ENCODE results near the gene PSMB11.
"Not testable (repeated sequence)": the region's sequence is repeated elsewhere in the genome, so short reads cannot be mapped to it uniquely, and the experiment has no call there.

The PSMB11 gene

GRCh38 chr14:23013749-23014054 is 28.3 kb upstream of the PSMB11 start:
- not testable (repeated sequence) for DNase-seq (ENCODE audit: low read depth)

- DNase-seq (ENCODE audit: low read depth) = no peak
Measured at GRCh38 chr14:23015618-23016017, 26.4 kb upstream of the PSMB11 start.

- no peak for DNase-seq (ENCODE audit: low read depth)
Measured at GRCh38 chr14:23017091-23017490, 24.9 kb upstream of the PSMB11 start.

GRCh38 chr14:23018107-23018506 is 23.9 kb upstream of the PSMB11 start:
- DNase-seq (ENCODE audit: low read depth) = no peak

- DNase-seq (ENCODE audit: low read depth) = no peak
Measured at GRCh38 chr14:23020143-23021128, 21.6 kb upstream of the PSMB11 start.

GRCh38 chr14:23021434-23021833 is 20.6 kb upstream of the PSMB11 start:
- DNase-seq (ENCODE audit: low read depth) = no peak

- no peak for DNase-seq (ENCODE audit: low read depth)
Measured at GRCh38 chr14:23021889-23022442, 20.0 kb upstream of the PSMB11 start.

GRCh38 chr14:23023022-23023794 is 18.8 kb upstream of the PSMB11 start:
- DNase-seq (ENCODE audit: low read depth) = no peak

- DNase-seq (ENCODE audit: low read depth) = no peak
Measured at GRCh38 chr14:23023795-23024152, 18.2 kb upstream of the PSMB11 start.

GRCh38 chr14:23024612-23025075 is 17.4 kb upstream of the PSMB11 start:
- no peak for DNase-seq (ENCODE audit: low read depth)

GRCh38 chr14:23025151-23025814 is 16.7 kb upstream of the PSMB11 start:
- no peak for DNase-seq (ENCODE audit: low read depth)

- DNase-seq (ENCODE audit: low read depth) = no peak
Measured at GRCh38 chr14:23028799-23029198, 13.2 kb upstream of the PSMB11 start.

- DNase-seq (ENCODE audit: low read depth) = no peak
Measured at GRCh38 chr14:23030936-23031335, 11.1 kb upstream of the PSMB11 start.

GRCh38 chr14:23033251-23033727 is 8.7 kb upstream of the PSMB11 start:
- DNase-seq (ENCODE audit: low read depth) = no peak

- no peak for DNase-seq (ENCODE audit: low read depth)
Measured at GRCh38 chr14:23033801-23034497, 8.1 kb upstream of the PSMB11 start.

- peak; percentile 93 for DNase-seq (ENCODE audit: low read depth)
Measured at GRCh38 chr14:23034498-23035302, 7.3 kb upstream of the PSMB11 start, which contains the start of gene PSMB5. Gene PSMB5, minus strand, starts transcription at chr14:23034900. Its CDS starts 19 bp downstream, at chr14:23034881.

- DNase-seq (ENCODE audit: low read depth) = no peak
Measured at GRCh38 chr14:23035303-23036144, 6.5 kb upstream of the PSMB11 start.

- no peak for DNase-seq (ENCODE audit: low read depth)
Measured at GRCh38 chr14:23040100-23040499, 1.9 kb upstream of the PSMB11 start.

- no peak for DNase-seq (ENCODE audit: low read depth)
Measured at GRCh38 chr14:23041729-23042128, 283 bp upstream of the PSMB11 start.

- DNase-seq (ENCODE audit: low read depth) = no peak
Measured at GRCh38 chr14:23043145-23043544, 1.1 kb downstream of the PSMB11 start.
